Immature natural killer cell (primary cell): ENCODE measurements around the gene KRT3. TPM values are rescaled to one million over a fixed set of nuclear protein-coding genes. Genes with fewer than 3 reads are reported as not detected.

Experiments used
- DNase-seq, 3 donors: peaks; one replicate each; pipeline ENCODE4 v3.0.0; 2022; ENCODE audit warnings: mixed read lengths in 1 of 3
- H3K27ac Mint-ChIP-seq, 6 donors: one replicate each; pipeline ENCODE4 v1.8.0; 2020; ENCODE audit warnings: mixed read lengths in 6 of 6, mild to moderate bottlenecking in 5 of 6, inconsistent platforms in 4 of 6, moderate library complexity in 3 of 6
- H3K27me3 Mint-ChIP-seq, 3 donors: one replicate each; pipeline ENCODE4 v1.8.0; 2020 to 2021; ENCODE audit warnings: low read depth in 3 of 3, mild to moderate bottlenecking in 3 of 3, mixed read lengths in 3 of 3, moderate library complexity in 3 of 3, inconsistent platforms in 1 of 3
- H3K36me3 Mint-ChIP-seq, 3 donors: one replicate each; pipeline ENCODE4 v1.8.0; 2020; ENCODE audit warnings: mixed read lengths in 3 of 3, inconsistent platforms in 2 of 3, mild to moderate bottlenecking in 2 of 3
- H3K4me1 Mint-ChIP-seq, 2 donors: one replicate each; pipeline ENCODE4 v1.8.0; 2020; ENCODE audit warnings: inconsistent platforms in 2 of 2, mild to moderate bottlenecking in 2 of 2, mixed read lengths in 2 of 2, moderate library complexity in 1 of 2
- H3K4me3 Mint-ChIP-seq, 5 donors: one replicate each; pipeline ENCODE4 v1.8.0; 2020; ENCODE audit warnings: mild to moderate bottlenecking in 5 of 5, mixed read lengths in 5 of 5, inconsistent platforms in 3 of 5, moderate library complexity in 3 of 5
- H3K9me3 Mint-ChIP-seq, 6 donors: one replicate each; pipeline ENCODE4 v1.8.0; 2020; ENCODE audit warnings: mild to moderate bottlenecking in 6 of 6, mixed read lengths in 6 of 6, inconsistent platforms in 4 of 6, moderate library complexity in 3 of 6
- polyA plus RNA-seq, 3 donors: library from polyadenylated mRNA; unstranded; fragments of 300-500 nt; fragmentation: Illumina TruSeq; gene quantifications; one replicate each; pipeline ENCODE4 v1.2.3, GENCODE V29; 2021

Gene KRT3
- polyA plus RNA-seq, 3 donors from 2014 or later: not detected

- H3K4me3 Mint-ChIP-seq: no peak overlapping the region
- no peaks in the 10 kb centered on the region for H3K4me1 Mint-ChIP-seq
- H3K36me3 Mint-ChIP-seq: no peaks in the 10 kb centered on the region
- H3K9me3 Mint-ChIP-seq: no peaks in the 10 kb centered on the region
- DNase-seq: no peak
- peaks cover 4 to 17% (median 15%) of the 10 kb centered on the region in 3 donors for H3K27me3 Mint-ChIP-seq
- H3K27ac Mint-ChIP-seq: no peak overlapping the region
Measured at GRCh38 chr12:52740584-52740983, 55.3 kb downstream of the KRT3 start.

GRCh38 chr12:52739963-52740362 lies 56.0 kb downstream of the KRT3 start:
- H3K4me1 Mint-ChIP-seq: no peaks in the 10 kb centered on the region
- H3K27me3 Mint-ChIP-seq: peaks cover 8 to 20% (median 15%) of the 10 kb centered on the region in 3 donors
- no peak overlapping the region for H3K27ac Mint-ChIP-seq
- no peaks in the 10 kb centered on the region for H3K36me3 Mint-ChIP-seq
- H3K9me3 Mint-ChIP-seq: no peaks in the 10 kb centered on the region
- H3K4me3 Mint-ChIP-seq: no peak overlapping the region
- DNase-seq: no peak

Other genes with a start within 250 kb of the KRT3 start
- gene KRT71, start 243.0 kb downstream of the KRT3 start, polyA plus RNA-seq: not detected
- gene KRT74, start 222.3 kb downstream of the KRT3 start, polyA plus RNA-seq: not detected
- under 1 TPM in 2 of 3 donors, not detected in 1; 0.34 to 0.93 TPM for gene KRT72, start 194.7 kb downstream of the KRT3 start, polyA plus RNA-seq
- gene KRT73, start 177.6 kb downstream of the KRT3 start, polyA plus RNA-seq: 1 to 10 TPM in 1 of 3 donors, under 1 TPM in 1, not detected in 1; 0.82 to 3.3 TPM
- 1 to 10 TPM in 1 of 3 donors, under 1 TPM in 2; 0.51 to 1.3 (median 0.61) TPM for gene KRT2, start 143.9 kb downstream of the KRT3 start, polyA plus RNA-seq
- gene KRT1, start 115.7 kb downstream of the KRT3 start, polyA plus RNA-seq: not detected
- gene KRT77, start 92.6 kb downstream of the KRT3 start, polyA plus RNA-seq: not detected
- not detected for gene KRT76, start 18.8 kb downstream of the KRT3 start, polyA plus RNA-seq
- not detected for gene KRT4, start 18.0 kb upstream of the KRT3 start, polyA plus RNA-seq
- gene KRT79, start 38.2 kb upstream of the KRT3 start, polyA plus RNA-seq: not detected
- under 1 TPM in 1 of 3 donors, not detected in 2; 0.28 TPM for gene KRT78, start 52.9 kb upstream of the KRT3 start, polyA plus RNA-seq
- gene KRT8, start 109.0 kb upstream of the KRT3 start, polyA plus RNA-seq: not detected
- under 1 TPM in 1 of 3 donors, not detected in 2; 0.60 TPM for gene KRT18, start 153.0 kb upstream of the KRT3 start, polyA plus RNA-seq
- 10 to 100 TPM; 57.2 to 83.4 (median 69.2) TPM for gene EIF4B, start 210.3 kb upstream of the KRT3 start, polyA plus RNA-seq